PC-3 (cell line): ENCODE data around the gene DQX1. TPM values are rescaled to one million over a fixed set of nuclear protein-coding genes. Genes with fewer than 3 reads are reported as not detected.

ENCODE experiments used
- ATAC-seq: fragments of 200-7000 bp; cut with Tn5 transposase; 2 replicates; pipeline ENCODE4 v1.9.1; 2020; ENCODE audit warnings: mild to moderate bottlenecking, moderate library complexity
- BruUV-seq: library from RNA; stranded (reverse); fragments of 400-500 nt; replicated peaks from 2 replicates; lab custom pipeline; 2021; lab: Mats Ljungman, UMichigan
- CTCF ChIA-PET: fragments of 300-600 bp; sonication (Branson Sonifier 250); formaldehyde crosslinking; loops from one replicate; lab custom pipeline; 2022; ENCODE audit warnings: antibody characterized with exemption; lab: Charles Lee
- POLR2A ChIA-PET: fragments of 300-600 bp; sonication (Branson Sonifier 250); formaldehyde crosslinking; loops from one replicate; lab custom pipeline; 2022; ENCODE audit warnings: antibody characterized with exemption; ENCODE audit not compliant: unreplicated experiment; lab: Charles Lee
- DNase-seq: peaks from one replicate; pipeline ENCODE4 v3.0.0-alpha.2; 2015
- H2AFZ ChIP-seq: fragments of 300-600 bp; sonication (generic); 2 replicates; pipeline ENCODE4 v1.6.0; 2016; ENCODE audit warnings: antibody characterized with exemption, low read length
- H3F3A ChIP-seq: fragments of 300-600 bp; sonication (generic); one replicate; pipeline ENCODE4 v1.6.0; 2017; ENCODE audit warnings: antibody characterized with exemption, low read length, control low read depth, mild to moderate bottlenecking; ENCODE audit not compliant: unreplicated experiment
- H3K27ac ChIP-seq: fragments of 300-600 bp; sonication (generic); 2 replicates; pipeline ENCODE4 v1.5.1; 2016; ENCODE audit warnings: mild to moderate bottlenecking, low read length
- H3K27me3 ChIP-seq: fragments of 300-600 bp; sonication (generic); 2 replicates; pipeline ENCODE4 v1.6.1; 2016; ENCODE audit warnings: low read length, mixed read lengths
- H3K36me3 ChIP-seq: fragments of 300-600 bp; sonication (generic); 2 replicates; pipeline ENCODE4 v1.6.1; 2016; ENCODE audit warnings: low read depth, mixed run types, low read length, mixed read lengths
- H3K4me1 ChIP-seq: fragments of 300-600 bp; sonication (generic); 2 replicates; pipeline ENCODE4 v1.5.1; 2016; ENCODE audit warnings: low read length; ENCODE audit not compliant: insufficient read depth
- H3K4me2 ChIP-seq: fragments of 300-600 bp; sonication (generic); 2 replicates; pipeline ENCODE4 v1.6.0; 2016; ENCODE audit warnings: low read length
- H3K4me3 ChIP-seq: fragments of 300-600 bp; sonication (generic); 2 replicates; pipeline ENCODE4 v1.5.1; 2016; ENCODE audit warnings: mild to moderate bottlenecking, low read length, mixed read lengths
- H3K79me2 ChIP-seq: fragments of 300-600 bp; sonication (generic); 2 replicates; pipeline ENCODE4 v1.6.1; 2017; ENCODE audit warnings: low read length, mixed read lengths
- H3K9ac ChIP-seq: fragments of 300-600 bp; sonication (generic); 2 replicates; pipeline ENCODE4 v1.6.0; 2016; ENCODE audit warnings: mild to moderate bottlenecking, low read length
- H3K9me2 ChIP-seq: fragments of 300-600 bp; sonication (generic); replicated peaks from 2 replicates; pipeline ENCODE4 v1.6.1; 2016; ENCODE audit warnings: mixed run types, low read length, mixed read lengths
- H3K9me3 ChIP-seq: fragments of 300-600 bp; sonication (generic); 2 replicates; pipeline ENCODE4 v1.6.1; 2016; ENCODE audit warnings: low read length, mixed read lengths
- H4K20me1 ChIP-seq: fragments of 300-600 bp; sonication (generic); 2 replicates; pipeline ENCODE4 v1.6.1; 2016; ENCODE audit warnings: low read length, mixed read lengths
- EZH2 ChIP-seq: fragments of 300-600 bp; sonication (generic); IDR thresholded peaks from one replicate; pipeline ENCODE4 v1.6.1; 2017; ENCODE audit warnings: antibody characterized with exemption, mild to moderate bottlenecking, low read length; ENCODE audit not compliant: unreplicated experiment
- EZH2phosphoT487 ChIP-seq: fragments of 300-600 bp; sonication (generic); IDR thresholded peaks from 2 replicates; pipeline ENCODE4 v1.6.1; 2018; ENCODE audit warnings: mild to moderate bottlenecking, antibody characterized with exemption, low read length, borderline replicate concordance
- intact Hi-C: fragments of 100-400 bp; cut with micrococcal nuclease; formaldehyde crosslinking; loops from 2 replicates; pipeline ENCODE4 v1.9.0; 2023
- total RNA-seq: library from RNA; depleted of rRNA; stranded (reverse); fragments of >200 nt; gene quantifications from 2 replicates; pipeline ENCODE4 v1.2.3, GENCODE V29; 2014
- TF ChIP-seq, protein P1 (sequence below): fragments of 300-600 bp; sonication (generic); conservative IDR thresholded peaks from 2 replicates; pipeline ENCODE4 v1.5.1; 2017; ENCODE audit warnings: antibody characterized with exemption, low read depth, mild to moderate bottlenecking, low read length

DQX1 gene
- total RNA-seq, 1 experiment from 2014 or later: 0.07 TPM

DNA sequence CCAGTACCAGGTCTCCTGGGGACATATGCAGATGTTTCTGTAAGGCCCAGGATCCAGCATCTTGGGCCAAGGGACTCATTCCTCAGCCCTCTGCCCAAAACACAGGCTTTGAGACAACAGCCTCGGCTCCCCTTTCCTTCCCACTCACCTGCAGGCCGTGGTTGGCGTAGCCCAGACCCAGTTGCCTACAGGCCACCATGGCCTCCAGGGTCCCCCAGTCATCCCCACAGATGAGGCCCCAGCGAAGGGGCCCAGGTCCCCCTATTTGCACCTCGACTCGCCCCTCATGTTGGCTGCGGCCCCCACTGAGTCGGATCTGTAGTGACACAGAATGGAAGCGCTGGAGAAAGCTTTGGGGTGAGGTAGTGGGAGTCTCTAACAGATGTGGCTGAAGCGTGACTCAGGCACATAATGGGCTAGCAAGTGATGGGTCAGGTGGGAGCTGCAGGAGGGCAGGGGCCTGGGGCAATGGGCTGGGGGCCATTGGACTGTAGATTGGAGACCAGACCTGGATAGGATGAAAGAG lies 9.5 kb upstream of the DQX1 start:
- Histone ChIP-seq H3F3A (no peaks in the 10 kb centered on the region), H3K9me2 (no peaks in the 10 kb centered on the region), H3K36me3 (peaks cover 7% of the 10 kb centered on the region; the same call in 1 of the 2 replicates), H4K20me1 (no peaks in the 10 kb centered on the region), H3K4me1 (peaks cover 8% of the 10 kb centered on the region; the same call in 1 of the 2 replicates), H3K4me2 (no peak overlapping the region), H3K27ac (no peak overlapping the region), H3K9me3 (no peaks in the 10 kb centered on the region), H2AFZ (no peak overlapping the region), H3K79me2 (peaks cover 12% of the 10 kb centered on the region), H3K27me3 (no peaks in the 10 kb centered on the region), H3K9ac (no peak overlapping the region), H3K4me3 (no peak overlapping the region)
- POLR2A ChIA-PET: no interaction called here
- BruUV-seq: no TSS peak
- no peak for ATAC-seq
- TF ChIP-seq, protein P1, sequence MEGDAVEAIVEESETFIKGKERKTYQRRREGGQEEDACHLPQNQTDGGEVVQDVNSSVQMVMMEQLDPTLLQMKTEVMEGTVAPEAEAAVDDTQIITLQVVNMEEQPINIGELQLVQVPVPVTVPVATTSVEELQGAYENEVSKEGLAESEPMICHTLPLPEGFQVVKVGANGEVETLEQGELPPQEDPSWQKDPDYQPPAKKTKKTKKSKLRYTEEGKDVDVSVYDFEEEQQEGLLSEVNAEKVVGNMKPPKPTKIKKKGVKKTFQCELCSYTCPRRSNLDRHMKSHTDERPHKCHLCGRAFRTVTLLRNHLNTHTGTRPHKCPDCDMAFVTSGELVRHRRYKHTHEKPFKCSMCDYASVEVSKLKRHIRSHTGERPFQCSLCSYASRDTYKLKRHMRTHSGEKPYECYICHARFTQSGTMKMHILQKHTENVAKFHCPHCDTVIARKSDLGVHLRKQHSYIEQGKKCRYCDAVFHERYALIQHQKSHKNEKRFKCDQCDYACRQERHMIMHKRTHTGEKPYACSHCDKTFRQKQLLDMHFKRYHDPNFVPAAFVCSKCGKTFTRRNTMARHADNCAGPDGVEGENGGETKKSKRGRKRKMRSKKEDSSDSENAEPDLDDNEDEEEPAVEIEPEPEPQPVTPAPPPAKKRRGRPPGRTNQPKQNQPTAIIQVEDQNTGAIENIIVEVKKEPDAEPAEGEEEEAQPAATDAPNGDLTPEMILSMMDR: no peak
- TF ChIP-seq EZH2phosphoT487 (no peak), EZH2 (no peak)
- intact Hi-C loops: no loop called here
- CTCF ChIA-PET: no interaction called here
- DNase-seq: no peak

DNA sequence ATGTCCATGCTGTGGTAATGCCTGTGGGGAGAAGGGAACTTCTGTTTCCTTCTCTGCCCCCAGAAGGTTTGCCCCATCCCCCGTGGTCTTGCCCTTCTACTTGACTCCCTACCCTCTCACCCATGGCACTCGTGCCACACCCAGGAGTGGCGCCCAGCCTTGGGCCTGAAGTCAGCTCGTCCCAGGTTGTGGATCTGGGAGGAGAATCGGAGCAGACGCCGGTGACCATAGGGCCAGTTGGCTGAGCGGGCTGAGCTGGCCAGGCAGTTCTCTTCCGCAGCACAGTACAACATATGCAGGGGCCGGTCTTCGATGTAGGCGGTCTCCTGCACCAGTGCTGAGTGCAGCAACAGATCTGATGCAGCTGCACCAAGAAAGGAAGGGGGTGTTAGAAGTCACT lies 8.4 kb upstream of the DQX1 start:
- intact Hi-C loops: loop anchor here (5.0 kb wide), 1 partner anchor 53 kb away; no protein-coding TSS in a partner anchor

More for the DNA sequence above, 8.4 kb upstream of the DQX1 start:
- peaks cover 8% of the 10 kb centered on the region; the same call in 1 of the 2 replicates for H3K4me1 ChIP-seq
- no peak overlapping the region for H3K4me3 ChIP-seq
- H4K20me1 ChIP-seq: no peaks in the 10 kb centered on the region
- H3K27ac ChIP-seq: no peak overlapping the region
- no peaks in the 10 kb centered on the region for H3K9me2 ChIP-seq
- no peaks in the 10 kb centered on the region for H3K27me3 ChIP-seq
- H3K4me2 ChIP-seq: no peak overlapping the region
- ChIA-PET CTCF (no interaction called here), POLR2A (no interaction called here)
- no peaks in the 10 kb centered on the region for H3F3A ChIP-seq
- TF ChIP-seq, protein P1: no peak
- TF ChIP-seq EZH2phosphoT487 (no peak), EZH2 (no peak)
- peaks cover 7% of the 10 kb centered on the region; the same call in 1 of the 2 replicates for H3K36me3 ChIP-seq
- H3K9me3 ChIP-seq: no peaks in the 10 kb centered on the region
- DNase-seq: no peak
- BruUV-seq: no TSS peak
- H3K79me2 ChIP-seq: peaks cover 20% of the 10 kb centered on the region
- no peak overlapping the region for H3K9ac ChIP-seq
- no peak overlapping the region for H2AFZ ChIP-seq
- no peak for ATAC-seq
